GM23338 (cell line): ENCODE measurements around the gene TLCD4. TPM values are rescaled to one million over a fixed set of nuclear protein-coding genes. Genes with fewer than 3 reads are reported as not detected.

ENCODE experiments used
- ATAC-seq: fragments of 200-7000 bp; cut with Tn5 transposase; 3 replicates; pipeline ENCODE4 v1.9.1; 2020
- DNase-seq: peaks from one replicate; pipeline ENCODE4 v3.0.0-alpha.2; 2015; ENCODE audit warnings: low spot score
- H2AFZ ChIP-seq: fragments of 200-600 bp; sonication (generic); 2 replicates; pipeline ENCODE4 v1.8.0; 2016; ENCODE audit warnings: antibody characterized with exemption, mild to moderate bottlenecking, moderate library complexity
- H3F3A ChIP-seq: fragments of 200-600 bp; sonication (generic); replicated peaks from 2 replicates; pipeline ENCODE4 v1.8.0; 2017; ENCODE audit warnings: antibody characterized with exemption, mixed run types, low read depth
- H3K27ac ChIP-seq: fragments of 200-600 bp; sonication (generic); 2 replicates; pipeline ENCODE4 v1.6.1; 2016; ENCODE audit warnings: low read depth
- H3K27me3 ChIP-seq: fragments of 200-600 bp; sonication (generic); 2 replicates; pipeline ENCODE4 v1.8.0; 2016; ENCODE audit warnings: mild to moderate bottlenecking, mixed run types, moderate library complexity; ENCODE audit not compliant: insufficient read depth
- H3K36me3 ChIP-seq: fragments of 200-600 bp; sonication (generic); 2 replicates; pipeline ENCODE4 v1.8.0; 2016; ENCODE audit warnings: mild to moderate bottlenecking; ENCODE audit not compliant: insufficient read depth
- H3K4me1 ChIP-seq: fragments of 200-600 bp; sonication (generic); 2 replicates; pipeline ENCODE4 v1.8.0; 2016; ENCODE audit warnings: mild to moderate bottlenecking, moderate library complexity; ENCODE audit not compliant: insufficient read depth
- H3K4me2 ChIP-seq: fragments of 200-600 bp; sonication (generic); 2 replicates; pipeline ENCODE4 v1.7.1; 2017; ENCODE audit warnings: mixed run types
- H3K4me3 ChIP-seq: fragments of 200-600 bp; sonication (generic); 2 replicates; pipeline ENCODE4 v1.6.1; 2016; ENCODE audit warnings: mixed run types
- H3K79me2 ChIP-seq: fragments of 200-600 bp; sonication (generic); replicated peaks from 2 replicates; pipeline ENCODE4 v1.8.0; 2017; ENCODE audit warnings: mild to moderate bottlenecking; ENCODE audit not compliant: insufficient read depth
- H3K9me2 ChIP-seq: fragments of 200-600 bp; sonication (generic); 2 replicates; pipeline ENCODE4 v1.8.0; 2017; ENCODE audit not compliant: insufficient read depth
- H4K20me1 ChIP-seq: fragments of 200-600 bp; sonication (generic); replicated peaks from 2 replicates; pipeline ENCODE4 v1.8.0; 2017; ENCODE audit warnings: mild to moderate bottlenecking; ENCODE audit not compliant: insufficient read depth
- H3K27ac Mint-ChIP-seq: 2 replicates; pipeline ENCODE4 v1.8.0; 2020; ENCODE audit warnings: inconsistent platforms, mild to moderate bottlenecking, moderate library complexity, mixed read lengths
- H3K27me3 Mint-ChIP-seq: 3 replicates; pipeline ENCODE4 v1.8.0; 2022; ENCODE audit warnings: low read depth, mild to moderate bottlenecking, moderate library complexity, mixed read lengths, inconsistent platforms; ENCODE audit not compliant: insufficient read depth, poor library complexity
- H3K36me3 Mint-ChIP-seq: 3 replicates; pipeline ENCODE4 v1.8.0; 2021; ENCODE audit warnings: low read depth, mild to moderate bottlenecking, inconsistent platforms, moderate library complexity, mixed read lengths
- H3K4me1 Mint-ChIP-seq: 3 replicates; pipeline ENCODE4 v1.8.0; 2020; ENCODE audit warnings: mild to moderate bottlenecking, inconsistent platforms, mixed read lengths
- H3K4me3 Mint-ChIP-seq: 3 replicates; pipeline ENCODE4 v1.8.0; 2021; ENCODE audit warnings: moderate library complexity, mild to moderate bottlenecking, inconsistent platforms, mixed read lengths
- H3K9me3 Mint-ChIP-seq: 3 replicates; pipeline ENCODE4 v1.8.0; 2020; ENCODE audit warnings: moderate library complexity, mild to moderate bottlenecking, inconsistent platforms, mixed read lengths
- ETS1 ChIP-seq: IDR thresholded peaks from 2 replicates; pipeline ENCODE4 v1.6.1; 2016; ENCODE audit warnings: antibody characterized with exemption
- EZH2 ChIP-seq: fragments of 200-600 bp; sonication (generic); IDR thresholded peaks from one replicate; pipeline ENCODE4 v1.8.0; 2017; ENCODE audit warnings: antibody characterized with exemption, mild to moderate bottlenecking, low read depth; ENCODE audit not compliant: unreplicated experiment
- EZH2phosphoT487 ChIP-seq: fragments of 200-600 bp; sonication (generic); IDR thresholded peaks from one replicate; pipeline ENCODE4 v1.8.1; 2018; ENCODE audit warnings: antibody characterized with exemption; ENCODE audit not compliant: unreplicated experiment
- JUNB ChIP-seq: IDR thresholded peaks from one replicate; pipeline ENCODE4 v1.6.1; 2016; ENCODE audit warnings: antibody characterized with exemption; ENCODE audit not compliant: unreplicated experiment
- NANOG ChIP-seq: IDR thresholded peaks from 2 replicates; pipeline ENCODE4 v1.6.1; 2016; ENCODE audit warnings: antibody characterized with exemption, borderline replicate concordance
- ZNF331 ChIP-seq: fragments of 250-450 bp; sonication (Bioruptor Pico); IDR thresholded peaks from 2 replicates; pipeline ENCODE4 v1.5.0; 2020; ENCODE audit warnings: low read depth, mild to moderate bottlenecking, moderate library complexity
- polyA plus RNA-seq: library from polyadenylated mRNA; unstranded; fragments of >200 nt; fragmentation: Nextera tagmentation; extraction: Ambion mirVana; gene quantifications from 2 replicates; pipeline ENCODE4 v1.2.1, GENCODE V29; 2016
- total RNA-seq: library from RNA; depleted of rRNA; stranded (reverse); fragments of >200 nt; shearing (Covaris generic); gene quantifications from 2 replicates; pipeline ENCODE4 v1.2.3, GENCODE V29; 2014
- TF ChIP-seq, protein P1 (sequence below): IDR thresholded peaks from one replicate; pipeline ENCODE4 v1.6.1; 2018; ENCODE audit warnings: antibody characterized with exemption; ENCODE audit not compliant: unreplicated experiment

Gene TLCD4
- total and polyA plus RNA-seq, 2 experiments from 2014 or later = 3.5 to 4.2 TPM

GRCh38 chr1:95124342-95124741 lies 7.2 kb downstream of the TLCD4 start:
- H3K79me2 ChIP-seq = no peaks in the 10 kb centered on the region
- ATAC-seq = no peak
- no peak overlapping the region for H2AFZ ChIP-seq
- Mint-ChIP-seq H3K27ac (no peak overlapping the region), H3K36me3 (no peaks in the 10 kb centered on the region), H3K4me3 (no peak overlapping the region), H3K9me3 (no peaks in the 10 kb centered on the region), H3K27me3 (peaks cover 3% of the 10 kb centered on the region), H3K4me1 (no peaks in the 10 kb centered on the region; the same call in 1 of the 3 replicates)
- no peaks in the 10 kb centered on the region for H3K27me3 ChIP-seq
- no peak for DNase-seq
- H3K36me3 ChIP-seq = no peaks in the 10 kb centered on the region
- no peak overlapping the region for H3K4me2 ChIP-seq
- no peaks in the 10 kb centered on the region for H4K20me1 ChIP-seq
- no peaks in the 10 kb centered on the region for H3K4me1 ChIP-seq
- no peak overlapping the region for H3K4me3 ChIP-seq
- no peak for TF ChIP-seq EZH2
- no peak for TF ChIP-seq NANOG
- no peak for TF ChIP-seq ETS1
- no peak for TF ChIP-seq EZH2phosphoT487
- no peak for TF ChIP-seq ZNF331 (CRISPR knock-in tag)
- H3K27ac ChIP-seq = no peak overlapping the region
- no peaks in the 10 kb centered on the region for H3F3A ChIP-seq
- peaks cover 6% of the 10 kb centered on the region for H3K9me2 ChIP-seq

DNA sequence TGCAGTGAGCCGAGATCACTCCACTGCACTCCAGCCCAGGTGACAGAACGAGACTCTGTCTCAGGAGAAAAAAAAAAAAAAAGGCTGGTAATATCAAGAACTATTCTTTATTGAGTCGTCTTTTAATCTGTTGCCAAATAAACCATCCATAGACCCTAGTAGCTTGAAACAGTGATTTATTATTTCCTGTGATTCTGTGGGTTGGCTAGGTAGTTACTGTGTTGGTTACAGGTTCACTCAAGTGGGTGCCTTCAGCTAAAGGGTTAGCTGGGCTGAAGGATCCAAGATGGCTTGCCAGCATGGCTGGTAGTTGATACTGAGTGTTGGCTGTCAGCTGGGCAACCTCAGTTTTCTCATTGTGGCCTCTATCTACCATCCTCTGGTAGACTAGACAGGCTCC lies 9.2 kb downstream of the TLCD4 start:
- no peaks in the 10 kb centered on the region for H4K20me1 ChIP-seq
- no peak overlapping the region for H3K4me3 ChIP-seq
- H3K27ac ChIP-seq = no peak overlapping the region
- Mint-ChIP-seq H3K27me3 (peaks cover 3% of the 10 kb centered on the region), H3K27ac (no peak overlapping the region), H3K36me3 (no peaks in the 10 kb centered on the region), H3K9me3 (no peaks in the 10 kb centered on the region), H3K4me3 (no peak overlapping the region), H3K4me1 (no peaks in the 10 kb centered on the region; the same call in 1 of the 3 replicates)
- H3K4me1 ChIP-seq = no peaks in the 10 kb centered on the region
- H3K27me3 ChIP-seq = no peaks in the 10 kb centered on the region
- no peak for DNase-seq
- no peaks in the 10 kb centered on the region for H3K79me2 ChIP-seq
- H3K4me2 ChIP-seq = no peak overlapping the region
- ATAC-seq = no peak
- TF ChIP-seq JUNB (no peak), EZH2phosphoT487 (no peak), EZH2 (no peak), ETS1 (no peak)
- TF ChIP-seq, protein P1, sequence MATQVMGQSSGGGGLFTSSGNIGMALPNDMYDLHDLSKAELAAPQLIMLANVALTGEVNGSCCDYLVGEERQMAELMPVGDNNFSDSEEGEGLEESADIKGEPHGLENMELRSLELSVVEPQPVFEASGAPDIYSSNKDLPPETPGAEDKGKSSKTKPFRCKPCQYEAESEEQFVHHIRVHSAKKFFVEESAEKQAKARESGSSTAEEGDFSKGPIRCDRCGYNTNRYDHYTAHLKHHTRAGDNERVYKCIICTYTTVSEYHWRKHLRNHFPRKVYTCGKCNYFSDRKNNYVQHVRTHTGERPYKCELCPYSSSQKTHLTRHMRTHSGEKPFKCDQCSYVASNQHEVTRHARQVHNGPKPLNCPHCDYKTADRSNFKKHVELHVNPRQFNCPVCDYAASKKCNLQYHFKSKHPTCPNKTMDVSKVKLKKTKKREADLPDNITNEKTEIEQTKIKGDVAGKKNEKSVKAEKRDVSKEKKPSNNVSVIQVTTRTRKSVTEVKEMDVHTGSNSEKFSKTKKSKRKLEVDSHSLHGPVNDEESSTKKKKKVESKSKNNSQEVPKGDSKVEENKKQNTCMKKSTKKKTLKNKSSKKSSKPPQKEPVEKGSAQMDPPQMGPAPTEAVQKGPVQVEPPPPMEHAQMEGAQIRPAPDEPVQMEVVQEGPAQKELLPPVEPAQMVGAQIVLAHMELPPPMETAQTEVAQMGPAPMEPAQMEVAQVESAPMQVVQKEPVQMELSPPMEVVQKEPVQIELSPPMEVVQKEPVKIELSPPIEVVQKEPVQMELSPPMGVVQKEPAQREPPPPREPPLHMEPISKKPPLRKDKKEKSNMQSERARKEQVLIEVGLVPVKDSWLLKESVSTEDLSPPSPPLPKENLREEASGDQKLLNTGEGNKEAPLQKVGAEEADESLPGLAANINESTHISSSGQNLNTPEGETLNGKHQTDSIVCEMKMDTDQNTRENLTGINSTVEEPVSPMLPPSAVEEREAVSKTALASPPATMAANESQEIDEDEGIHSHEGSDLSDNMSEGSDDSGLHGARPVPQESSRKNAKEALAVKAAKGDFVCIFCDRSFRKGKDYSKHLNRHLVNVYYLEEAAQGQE = no peak
- H3K9me2 ChIP-seq = peaks cover 6% of the 10 kb centered on the region
- H3F3A ChIP-seq = no peaks in the 10 kb centered on the region
- no peak overlapping the region for H2AFZ ChIP-seq
- H3K36me3 ChIP-seq = no peaks in the 10 kb centered on the region
